ENCODE results near the gene SOCS6. TPM values are rescaled to one million over a fixed set of nuclear protein-coding genes. Genes with fewer than 3 reads are reported as not detected.

SOCS6 gene
- total and polyA plus RNA-seq, 10 donors, result 1.3 to 11.5 (median 7.1) TPM

DNA sequence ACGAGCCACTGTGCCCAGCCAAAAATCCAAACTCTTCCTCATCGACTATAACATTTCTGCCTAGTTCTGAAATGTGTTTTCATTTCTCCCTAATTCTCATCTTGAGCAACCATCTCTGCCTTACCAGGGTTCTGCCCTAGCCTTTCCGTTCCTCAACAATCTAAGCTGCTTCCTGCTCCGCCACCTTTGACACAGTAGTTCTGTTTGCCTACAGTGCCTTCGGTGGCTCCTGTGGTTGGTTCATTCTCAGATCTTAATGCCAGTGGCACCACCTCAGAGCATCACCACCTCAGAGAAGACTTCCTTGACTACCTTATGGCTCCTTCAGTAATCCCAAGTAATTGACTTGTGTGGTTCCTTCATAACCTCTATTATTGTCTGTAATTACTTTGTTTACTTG lies 3.8 kb downstream of the SOCS6 start:
- TF ChIP-seq POLR2AphosphoS5 (IDR thresholded peaks at IDR 0.05), result no peak
- no peak for TF ChIP-seq POLR2A (IDR thresholded peaks at IDR 0.05)
- TF ChIP-seq, protein P1, sequence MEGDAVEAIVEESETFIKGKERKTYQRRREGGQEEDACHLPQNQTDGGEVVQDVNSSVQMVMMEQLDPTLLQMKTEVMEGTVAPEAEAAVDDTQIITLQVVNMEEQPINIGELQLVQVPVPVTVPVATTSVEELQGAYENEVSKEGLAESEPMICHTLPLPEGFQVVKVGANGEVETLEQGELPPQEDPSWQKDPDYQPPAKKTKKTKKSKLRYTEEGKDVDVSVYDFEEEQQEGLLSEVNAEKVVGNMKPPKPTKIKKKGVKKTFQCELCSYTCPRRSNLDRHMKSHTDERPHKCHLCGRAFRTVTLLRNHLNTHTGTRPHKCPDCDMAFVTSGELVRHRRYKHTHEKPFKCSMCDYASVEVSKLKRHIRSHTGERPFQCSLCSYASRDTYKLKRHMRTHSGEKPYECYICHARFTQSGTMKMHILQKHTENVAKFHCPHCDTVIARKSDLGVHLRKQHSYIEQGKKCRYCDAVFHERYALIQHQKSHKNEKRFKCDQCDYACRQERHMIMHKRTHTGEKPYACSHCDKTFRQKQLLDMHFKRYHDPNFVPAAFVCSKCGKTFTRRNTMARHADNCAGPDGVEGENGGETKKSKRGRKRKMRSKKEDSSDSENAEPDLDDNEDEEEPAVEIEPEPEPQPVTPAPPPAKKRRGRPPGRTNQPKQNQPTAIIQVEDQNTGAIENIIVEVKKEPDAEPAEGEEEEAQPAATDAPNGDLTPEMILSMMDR (IDR thresholded peaks at IDR 0.05 in 8 of 11, conservative IDR thresholded peaks at IDR 0.05 in 3 of 11), result no peak
- Histone ChIP-seq H3K4me3 (no peak overlapping the region), H3K27ac (peak overlapping the region in 1 of 8 donors; percentile 5), H3K4me1 (peaks cover 8 to 73% (median 39%) of the 10 kb centered on the region in 6 donors), H3K27me3 (replicated peaks in 1 of 7) (peaks cover 0 to 29% (median 0%) of the 10 kb centered on the region in 7 donors), H3K9me3 (no peaks in the 10 kb centered on the region), H3K36me3 (no peaks in the 10 kb centered on the region)
- intact Hi-C loops (cut with DNase I; ENCODE audit: low total_unique reads), result loop anchor here (10.0 kb wide), 1 partner anchor 88 kb away; the partner anchor contains the start of gene RTTN
- DNase-seq, result no peak
- 55 to 79% (median 69%) methylated on average over 5 of the region's 5 CpGs for WGBS, 5 donors

DNA sequence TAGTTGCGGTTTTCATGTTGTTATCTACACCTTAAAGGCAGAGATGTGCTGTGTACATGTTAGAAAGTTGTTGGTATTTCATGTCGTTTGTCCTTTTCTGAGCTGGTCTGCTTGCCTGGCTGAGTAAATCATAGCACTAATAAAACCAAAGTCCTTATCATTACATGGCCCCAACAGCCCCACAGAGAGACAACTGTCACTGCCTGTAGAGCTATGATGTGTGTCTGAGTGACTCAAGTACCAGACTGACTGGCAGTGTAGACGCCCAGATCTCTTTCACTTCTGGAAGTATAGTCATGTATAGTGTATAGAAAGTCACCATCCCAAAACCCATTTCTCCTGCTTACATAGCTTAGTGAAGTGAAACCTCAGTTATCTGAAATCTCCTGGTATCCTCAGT lies 4.3 kb downstream of the SOCS6 start:
- H3K27me3 ChIP-seq (replicated peaks in 1 of 7), result peaks cover 0 to 27% (median 0%) of the 10 kb centered on the region in 7 donors
- TF ChIP-seq POLR2A (IDR thresholded peaks at IDR 0.05) (no peak), POLR2AphosphoS5 (IDR thresholded peaks at IDR 0.05) (no peak)
- TF ChIP-seq, protein P1 (IDR thresholded peaks at IDR 0.05 in 8 of 11, conservative IDR thresholded peaks at IDR 0.05 in 3 of 11), result no peak
- WGBS, 5 donors, result 75 to 85% (median 79%) methylated on average over 3 of the region's 3 CpGs
- no peak overlapping the region for H3K4me3 ChIP-seq
- H3K9me3 ChIP-seq, result no peaks in the 10 kb centered on the region
- H3K27ac ChIP-seq, result no peak overlapping the region
- H3K4me1 ChIP-seq, result peaks cover 8 to 72% (median 37%) of the 10 kb centered on the region in 6 donors
- H3K36me3 ChIP-seq, result no peaks in the 10 kb centered on the region
- intact Hi-C loops (cut with DNase I; ENCODE audit: low total_unique reads), result loop anchor here (10.0 kb wide), 1 partner anchor 88 kb away; the partner anchor contains the start of gene RTTN
- DNase-seq, result no peak

DNA sequence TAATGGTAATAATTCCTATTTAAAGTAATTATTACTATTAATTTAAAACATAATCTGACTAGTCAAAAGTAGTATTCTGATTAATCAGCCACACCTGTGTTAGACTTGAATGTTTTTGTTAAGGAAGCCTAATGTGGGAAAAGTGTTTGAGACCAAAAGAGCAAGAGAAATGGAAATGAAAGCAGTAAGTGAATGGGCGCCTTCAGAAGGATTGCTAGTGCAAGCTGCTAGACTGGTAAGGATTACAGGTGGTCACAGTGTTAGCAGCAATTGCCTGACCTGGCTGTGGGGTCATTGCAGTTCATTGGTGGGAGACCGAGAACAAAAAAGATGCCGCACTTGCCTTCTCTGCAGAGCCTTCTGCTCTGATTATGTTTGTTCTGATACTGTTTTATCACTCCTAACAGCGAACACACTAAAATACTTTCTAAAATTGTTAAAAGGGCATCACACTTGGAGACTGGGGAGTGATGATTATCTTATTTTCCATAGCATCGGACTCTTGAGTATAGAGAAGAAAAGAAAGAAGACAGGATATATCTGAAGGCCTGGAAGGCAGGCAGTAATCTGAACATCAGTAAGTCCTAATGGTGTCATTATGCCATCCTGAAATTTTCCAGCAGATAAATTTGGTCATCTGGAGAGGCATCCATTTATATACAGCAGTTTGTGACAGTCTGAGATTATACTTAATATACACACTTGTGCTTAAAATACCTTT lies 5.8 kb downstream of the SOCS6 start:
- no peak for TF ChIP-seq POLR2AphosphoS5 (IDR thresholded peaks at IDR 0.05)
- TF ChIP-seq, protein P1 (IDR thresholded peaks at IDR 0.05 in 8 of 11, conservative IDR thresholded peaks at IDR 0.05 in 3 of 11), result no peak
- no peak for TF ChIP-seq POLR2A (IDR thresholded peaks at IDR 0.05)
- H3K36me3 ChIP-seq, result no peaks in the 10 kb centered on the region
- no peak for DNase-seq
- no peak overlapping the region for H3K4me3 ChIP-seq
- intact Hi-C loops (cut with DNase I; ENCODE audit: low total_unique reads), result loop anchor here (10.0 kb wide), 1 partner anchor 90 kb away; the partner anchor contains the start of gene RTTN
- 87 to 98% (median 92%) methylated on average over 5 of the region's 5 CpGs for WGBS, 5 donors
- H3K27me3 ChIP-seq (replicated peaks in 1 of 7), result peaks cover 0 to 14% (median 0%) of the 10 kb centered on the region in 7 donors
- no peaks in the 10 kb centered on the region for H3K9me3 ChIP-seq
- H3K4me1 ChIP-seq, result peaks cover 8 to 67% (median 37%) of the 10 kb centered on the region in 6 donors
- no peak overlapping the region for H3K27ac ChIP-seq
